Effector CD4-positive, alpha-beta T cell (primary cell): ENCODE measurements around the gene REG1A. TPM values are rescaled to one million over a fixed set of nuclear protein-coding genes. Genes with fewer than 3 reads are reported as not detected.

Experiments used
- DNase-seq: peaks from one replicate; pipeline ENCODE4 v3.0.0-alpha.2; 2020
- total RNA-seq: gene quantifications from one replicate; lab custom pipeline; 2026; lab: John Stamatoyannopoulos, UW

The REG1A gene
- not detected for total RNA-seq

- DNase-seq: no peak
Observed at GRCh38 chr2:79120194-79120713, at the start of gene REG1A. Gene REG1A (plus strand): TSS chr2:79120488. CDS start chr2:79120862, 374 bp downstream.

DNA sequence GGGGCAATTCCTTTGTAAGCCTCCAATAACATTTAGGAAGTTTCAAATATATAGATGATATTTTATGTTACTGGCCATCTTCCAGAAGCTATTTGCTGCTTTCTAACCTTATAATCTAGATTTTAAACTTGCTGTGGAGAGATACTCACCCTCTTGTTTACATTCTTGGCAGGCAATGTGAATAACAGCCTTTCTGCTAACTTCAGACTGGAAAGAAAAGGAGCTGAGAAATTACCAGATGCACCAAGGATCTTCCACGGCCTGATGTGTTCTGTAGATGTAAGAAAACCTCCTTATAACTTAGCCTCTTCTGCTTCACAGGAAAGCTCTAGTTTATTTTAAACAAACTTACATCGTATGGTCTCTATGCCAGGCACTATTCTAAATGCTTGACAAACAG is 49.2 kb upstream of the REG1A start:
- DNase-seq: no peak

DNA sequence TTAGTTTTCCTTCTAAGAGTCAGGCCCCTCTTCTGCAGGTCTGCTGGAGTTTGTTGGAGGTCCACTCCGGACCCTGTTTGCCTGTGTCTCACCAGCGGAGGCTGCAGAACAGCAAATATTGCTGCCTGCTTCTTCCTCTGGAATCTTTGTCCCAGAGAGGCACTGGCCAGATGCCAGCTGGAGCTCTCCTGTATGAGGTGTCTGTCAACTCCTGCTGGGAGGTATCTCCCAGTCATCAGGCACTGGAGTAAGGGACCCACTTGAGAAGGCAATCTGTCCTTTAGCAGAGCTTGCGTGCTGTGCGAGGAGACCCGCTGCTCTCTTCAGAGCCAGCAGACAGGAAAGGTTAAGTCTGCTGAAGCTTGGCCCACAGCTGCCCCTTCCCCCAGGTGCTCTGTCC is 37.3 kb upstream of the REG1A start:
- DNase-seq: no peak

- DNase-seq: no peak
Observed at GRCh38 chr2:79083597-79084251, 36.6 kb upstream of the REG1A start.

- DNase-seq: no peak
Observed at GRCh38 chr2:79084495-79085135, 35.7 kb upstream of the REG1A start.

DNA sequence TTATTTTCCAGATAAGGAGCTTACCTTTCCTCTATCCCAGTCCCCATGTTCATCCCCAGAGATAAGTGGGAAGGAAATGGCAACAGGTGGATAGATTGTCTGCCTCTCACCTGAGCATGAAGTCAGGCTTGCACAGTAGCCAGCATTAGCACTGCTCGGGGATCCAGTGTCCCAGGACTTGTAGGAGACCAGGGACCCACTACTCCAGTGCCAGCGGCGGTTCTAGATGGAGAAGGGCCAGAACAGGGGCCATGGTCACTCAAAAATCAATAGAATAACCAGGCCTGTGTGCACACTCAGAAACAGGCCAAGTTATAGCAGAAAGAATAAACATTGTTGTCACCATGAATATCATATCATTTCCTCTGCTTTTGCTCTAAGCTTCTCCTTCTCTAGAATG is 34.9 kb upstream of the REG1A start:
- DNase-seq: no peak

GRCh38 chr2:79086255-79086654 is 34.0 kb upstream of the REG1A start:
- DNase-seq: no peak

DNA sequence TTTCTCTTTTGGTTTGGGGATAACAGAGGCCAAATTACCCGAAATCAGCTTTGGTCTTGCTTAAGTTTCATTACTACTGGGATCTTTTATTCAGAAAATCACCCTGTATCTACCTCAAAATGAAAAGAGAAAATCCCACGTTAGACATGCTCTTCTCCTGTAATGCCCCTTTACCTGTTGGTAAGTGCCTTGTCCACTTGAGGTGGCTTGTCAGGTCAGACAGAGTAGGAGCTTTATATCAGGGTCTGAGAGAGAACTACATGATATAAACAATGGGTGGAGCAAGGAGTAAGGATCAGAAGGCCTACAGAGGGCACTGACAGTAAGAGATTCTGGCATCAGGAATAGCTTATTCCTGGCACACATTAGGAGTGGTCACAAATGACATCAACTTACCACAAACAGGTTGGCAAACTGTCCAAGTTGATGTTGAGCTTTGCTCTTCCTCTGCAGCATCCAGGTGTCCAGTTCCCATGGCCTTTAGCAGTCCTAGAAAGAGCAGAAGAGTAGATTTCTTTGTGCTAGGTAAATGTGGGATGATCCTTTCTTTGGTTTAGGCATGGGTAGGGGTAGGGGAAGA is 32.4 kb upstream of the REG1A start, which contains the start of gene REG1B:
TSS of gene REG1B (minus strand) at position 209 of the 580 bp plus-strand sequence. CDS start 381 bp downstream, outside the sequence.
- DNase-seq: no peak

GRCh38 chr2:79090693-79091092 is 29.6 kb upstream of the REG1A start:
- no peak for DNase-seq

DNA sequence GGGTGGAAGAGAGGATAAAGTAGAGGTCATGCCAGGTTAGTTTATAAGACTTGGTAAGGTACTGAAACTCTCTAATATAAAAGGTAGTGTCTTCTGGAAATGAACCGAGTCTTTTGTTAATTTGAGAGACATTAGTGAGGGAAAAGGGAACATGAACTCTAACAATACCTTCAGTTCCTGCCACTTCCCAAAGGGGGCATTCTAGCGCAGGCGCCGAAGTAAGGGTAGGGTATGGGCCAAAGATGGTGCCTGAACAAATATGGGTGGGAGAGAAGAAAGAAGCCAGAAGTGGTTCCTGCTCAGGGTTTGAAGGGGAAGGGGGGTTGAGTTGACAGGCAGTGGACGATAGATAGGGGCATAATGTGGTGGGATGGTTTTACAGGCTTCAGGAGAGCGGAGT is 22.4 kb upstream of the REG1A start:
- DNase-seq: no peak

GRCh38 chr2:79099140-79099686 is 21.1 kb upstream of the REG1A start:
- DNase-seq: no peak

GRCh38 chr2:79100285-79100684 is 20.0 kb upstream of the REG1A start:
- DNase-seq: no peak

GRCh38 chr2:79101024-79101423 is 19.3 kb upstream of the REG1A start:
- no peak for DNase-seq

DNA sequence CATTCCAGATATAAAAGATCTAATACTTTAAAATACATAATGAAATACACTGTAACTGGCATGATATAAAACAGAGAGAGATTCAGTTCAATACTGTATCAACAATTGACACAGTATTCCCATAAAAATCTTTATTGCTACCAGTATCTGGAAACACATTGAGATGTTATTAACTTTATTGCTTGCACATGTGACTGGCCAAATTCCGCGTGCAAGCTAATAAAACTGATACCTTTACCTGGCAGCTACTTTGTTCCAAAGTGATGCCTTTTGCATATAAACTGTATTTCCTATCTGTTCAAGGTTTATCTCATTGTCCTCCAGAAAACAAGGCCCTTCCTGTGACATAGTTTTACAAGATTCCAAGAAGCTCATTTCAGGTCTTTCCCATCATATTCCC is 17.1 kb upstream of the REG1A start:
- DNase-seq: no peak

GRCh38 chr2:79105259-79105658 is 15.0 kb upstream of the REG1A start:
- no peak for DNase-seq

DNA sequence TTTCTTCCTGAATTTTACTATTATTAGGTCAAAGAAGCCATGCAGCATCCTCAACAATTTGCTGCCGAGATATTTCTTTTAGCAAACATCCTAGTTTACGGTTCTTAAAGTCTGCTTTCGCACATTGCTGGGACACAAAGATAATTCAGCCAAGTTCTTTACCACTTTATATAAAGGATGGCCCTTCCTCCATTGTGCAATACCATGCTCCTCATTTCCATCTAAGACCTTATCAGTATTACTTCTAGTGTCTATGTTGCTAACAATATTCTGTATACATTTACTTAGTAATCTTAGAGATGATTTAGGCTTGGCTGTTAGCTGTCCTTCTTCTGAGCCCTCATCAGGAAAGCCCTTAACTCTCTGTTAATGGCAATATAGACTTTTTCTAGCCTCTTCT is 8.0 kb upstream of the REG1A start:
- DNase-seq: no peak

DNA sequence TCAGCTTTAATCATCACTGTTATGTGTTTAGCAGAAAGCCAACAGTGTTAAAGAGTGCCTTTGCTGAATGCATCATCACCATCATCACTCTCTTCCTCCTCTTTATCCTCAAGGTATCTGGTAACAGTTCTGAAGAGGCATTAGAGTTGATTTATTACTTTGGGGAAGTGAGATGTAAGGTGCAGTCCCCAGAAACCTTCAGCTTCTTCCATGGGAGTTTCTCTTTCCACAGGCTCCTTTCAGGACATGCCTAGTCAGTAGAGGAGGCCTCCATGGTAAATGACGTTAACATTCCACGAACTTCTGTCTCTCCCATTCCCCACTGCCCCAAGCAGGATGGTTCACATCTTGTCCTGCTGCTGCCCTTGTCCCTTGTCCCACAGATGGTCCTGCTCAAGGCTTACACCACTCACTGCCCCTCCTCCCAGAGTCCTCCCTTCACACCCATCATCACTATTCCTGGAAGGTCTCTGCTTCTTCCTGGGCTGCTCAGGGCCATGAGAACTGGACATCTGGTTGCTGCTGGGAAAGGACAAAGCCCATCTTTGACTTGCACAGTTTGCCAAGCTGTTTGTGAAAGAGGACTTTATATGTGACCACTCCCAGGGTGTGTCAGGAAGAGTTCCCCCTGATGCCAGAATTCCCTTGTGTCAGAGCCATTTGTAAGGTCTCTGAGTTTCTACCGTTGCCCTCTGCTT is 5.3 kb upstream of the REG1A start:
- DNase-seq: no peak

GRCh38 chr2:79116997-79117928 is 3.0 kb upstream of the REG1A start:
- DNase-seq: no peak

DNA sequence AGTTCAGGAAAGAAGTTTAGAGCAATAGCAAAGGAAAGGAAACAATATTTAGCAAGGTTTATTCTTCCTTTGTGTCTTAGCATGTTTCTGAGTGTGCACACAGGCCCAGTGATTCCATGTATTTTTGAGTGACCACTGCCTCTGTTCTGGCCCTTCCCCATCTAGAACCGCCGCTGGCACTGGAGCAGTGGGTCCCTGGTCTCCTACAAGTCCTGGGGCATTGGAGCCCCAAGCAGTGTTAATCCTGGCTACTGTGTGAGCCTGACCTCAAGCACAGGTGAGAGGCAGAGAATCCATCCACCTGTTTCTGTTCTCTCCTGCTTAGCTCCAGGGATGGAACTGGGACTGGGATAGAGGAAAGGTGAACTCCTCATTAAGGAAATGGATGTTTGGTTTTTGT is 2.4 kb downstream of the REG1A start:
- no peak for DNase-seq

GRCh38 chr2:79124907-79125720 is 4.8 kb downstream of the REG1A start:
- DNase-seq: no peak

- no peak for DNase-seq
Observed at GRCh38 chr2:79125721-79125985, 5.4 kb downstream of the REG1A start.
